GM19043 (cell line): ENCODE measurements around the gene PDCD1LG2.

Experiments
- ATAC-seq: cut with Tn5 transposase; IDR thresholded peaks from one replicate; pipeline ENCODE4 v1.9.1; 2021; ENCODE audit warnings: low read depth; ENCODE audit not compliant: unreplicated experiment

PDCD1LG2 gene

GRCh38 chr9:5608298-5609225, 98.2 kb downstream of the PDCD1LG2 start:
- peak; percentile 70 for ATAC-seq

GRCh38 chr9:5609226-5609596, 98.9 kb downstream of the PDCD1LG2 start:
- no peak for ATAC-seq

- ATAC-seq, result no peak
Measured at GRCh38 chr9:5610491-5610890, 100.2 kb downstream of the PDCD1LG2 start.

DNA sequence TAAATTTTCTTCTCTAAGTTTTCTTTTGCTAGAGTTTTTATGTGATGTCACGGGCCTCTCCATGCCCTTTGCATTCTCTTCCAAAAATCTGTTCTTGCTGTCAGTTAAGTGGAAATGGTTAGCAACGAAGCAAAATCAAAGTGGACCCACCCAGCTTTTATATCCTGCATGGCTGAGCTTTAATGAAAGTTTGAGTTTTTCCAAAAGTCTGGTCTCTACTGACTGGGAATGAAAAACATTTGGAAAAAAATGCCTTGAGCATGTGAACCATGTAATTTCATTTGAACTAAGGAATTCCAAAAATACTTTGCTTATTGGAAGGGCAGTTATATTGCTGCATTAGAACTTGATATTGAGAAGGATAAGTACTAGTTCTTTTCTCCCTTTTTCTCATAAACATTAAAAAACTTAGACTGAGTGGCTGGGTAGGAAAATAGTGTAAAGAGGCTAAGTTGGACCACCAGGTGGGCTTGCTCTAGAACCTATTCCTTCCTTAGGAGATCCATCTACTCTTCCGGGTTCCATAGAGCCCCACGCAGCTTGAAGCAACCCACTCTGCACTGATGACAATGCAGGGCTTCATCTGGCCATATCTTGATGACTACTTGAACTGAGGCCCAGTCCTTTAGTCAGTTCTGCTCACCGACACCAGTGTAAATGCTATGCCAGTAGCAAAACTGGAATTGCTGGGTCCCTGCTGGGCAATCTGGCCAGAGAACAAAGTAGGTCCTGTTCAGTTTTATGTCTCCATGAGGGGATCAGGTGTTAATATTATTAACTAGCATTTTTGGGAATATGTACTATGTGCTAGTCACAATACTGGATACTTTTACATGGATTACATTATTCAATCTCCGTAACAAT, 101.2 kb downstream of the PDCD1LG2 start:
- no peak for ATAC-seq

- ATAC-seq, result no peak
Measured at GRCh38 chr9:5612185-5612530, 101.8 kb downstream of the PDCD1LG2 start.

DNA sequence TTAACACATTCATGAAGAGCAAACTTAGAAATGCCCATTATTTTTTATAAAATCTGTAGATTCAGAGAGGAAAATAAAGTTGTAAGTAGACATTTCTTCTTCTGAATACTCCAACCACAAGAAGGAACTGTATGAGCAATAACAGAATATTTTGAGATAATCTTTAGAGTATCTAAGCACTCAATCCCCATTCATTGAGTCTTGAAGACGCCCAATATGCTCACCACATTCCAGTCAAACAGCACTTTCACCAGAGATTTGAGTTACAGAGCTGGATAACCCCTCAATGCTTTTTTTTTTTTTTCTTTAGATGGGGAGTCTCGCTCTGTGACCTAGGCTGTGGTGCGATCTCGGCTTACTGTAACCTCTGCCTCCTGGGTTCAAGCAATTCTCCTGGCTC, 103.9 kb downstream of the PDCD1LG2 start:
- no peak for ATAC-seq

DNA sequence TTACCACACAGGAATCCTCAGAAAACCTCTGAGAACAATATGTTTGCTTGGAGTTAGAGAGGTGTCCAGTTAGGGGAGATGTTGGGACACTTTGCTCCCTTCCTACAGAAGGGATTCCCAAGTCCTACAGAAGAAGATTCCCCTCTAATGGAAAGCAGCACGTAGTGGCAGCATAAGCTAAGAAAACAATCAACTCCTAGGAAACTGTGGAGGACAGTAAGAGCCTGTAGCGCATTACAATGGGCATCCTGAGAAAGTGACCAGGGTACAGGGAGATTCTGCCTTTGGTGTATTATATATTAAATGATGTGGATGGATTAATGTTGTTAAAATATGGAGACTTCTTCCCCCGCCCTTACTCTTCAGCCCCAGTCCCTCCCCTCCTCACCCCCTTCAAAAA, 104.7 kb downstream of the PDCD1LG2 start:
- no peak for ATAC-seq

GRCh38 chr9:5617749-5618148, 107.4 kb downstream of the PDCD1LG2 start:
- peak; percentile 97 for ATAC-seq

- ATAC-seq, result no peak
Measured at GRCh38 chr9:5620494-5620893, 110.2 kb downstream of the PDCD1LG2 start.
